SK-MEL-5 (cell line): ENCODE results near the gene CPSF4. TPM values are rescaled to one million over a fixed set of nuclear protein-coding genes. Genes with fewer than 3 reads are reported as not detected.
A peak's percentile ranks its signal among the peaks of the same experiment; 100 is the strongest.

Source experiments
- DNase-seq: peaks from one replicate; pipeline ENCODE4 v3.0.0-alpha.2; 2016; ENCODE audit warnings: low read depth, low spot score
- in situ Hi-C: cut with HindIII; loops from 2 replicates; pipeline ENCODE4 v1.10.0; 2016; ENCODE audit warnings: low sequenced_read_pairs, high pct_unique_total_duplicates, low pct_unique_long_range_greater_than_20kb
- total RNA-seq: library from RNA; depleted of rRNA; stranded (reverse); fragments of >200 nt; shearing (Covaris generic); gene quantifications from 2 replicates; pipeline ENCODE4 v1.2.3, GENCODE V29; 2014

Gene CPSF4
- total RNA-seq, 1 experiment from 2014 or later: 53.7 TPM

DNA sequence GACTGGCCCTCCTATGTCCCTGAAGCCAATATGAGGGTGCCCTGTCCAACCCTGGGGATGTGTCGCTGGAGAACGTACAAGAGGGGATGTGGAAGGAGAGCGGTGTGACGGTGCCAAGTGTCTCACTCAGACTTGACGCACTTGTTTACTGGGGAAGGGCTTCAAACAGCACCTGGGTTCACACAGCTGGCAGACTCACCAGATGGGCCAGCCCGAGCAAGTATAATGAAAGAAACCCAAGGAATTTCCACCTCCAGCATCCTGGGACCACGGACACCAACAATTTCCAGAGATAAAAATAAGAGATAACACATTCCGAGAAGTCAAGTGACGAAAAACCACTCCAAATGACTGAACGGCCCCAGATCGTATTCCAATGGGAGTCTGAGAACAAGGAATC is 21.9 kb downstream of the CPSF4 start:
- no peak for DNase-seq
- in situ Hi-C loops: no loop called here

DNA sequence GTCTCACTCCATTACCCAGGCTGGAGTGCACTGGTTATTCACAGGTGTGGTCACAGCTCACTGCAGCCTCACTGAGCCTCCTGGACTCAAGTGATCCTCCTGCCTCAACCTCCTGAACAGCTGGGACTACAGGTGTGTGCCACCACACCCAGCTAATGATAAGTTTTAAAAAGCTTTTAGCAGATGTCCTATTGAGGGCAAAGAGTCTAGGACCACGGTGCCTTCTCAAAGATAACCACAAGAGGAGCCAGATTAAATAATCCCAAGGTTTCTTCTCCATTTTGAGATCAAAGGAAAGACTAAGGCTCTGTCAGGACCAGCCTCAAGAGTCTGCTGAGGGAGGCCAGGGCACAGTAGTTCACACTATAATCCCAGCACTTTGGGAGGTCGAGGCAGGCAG is 22.5 kb downstream of the CPSF4 start:
- DNase-seq: no peak
- in situ Hi-C loops: no loop called here

DNA sequence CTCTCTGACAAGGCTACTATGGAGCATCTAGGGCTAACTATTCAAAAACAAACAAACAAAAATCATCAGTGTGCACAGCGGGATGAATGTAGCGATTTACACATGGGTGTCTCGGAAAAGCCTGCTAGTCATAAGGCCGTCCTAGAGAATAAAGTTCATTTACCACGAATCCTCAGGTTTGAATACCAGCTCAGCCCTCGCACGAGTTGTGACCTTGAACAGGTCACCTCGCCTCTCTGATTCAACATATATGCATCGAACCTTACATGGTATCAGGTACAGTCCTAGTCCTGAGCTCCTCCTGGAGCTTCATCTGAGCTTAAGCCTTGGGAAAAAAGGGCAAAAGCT is 26.7 kb downstream of the CPSF4 start:
- no peak for DNase-seq
- in situ Hi-C loops: no loop called here

DNA sequence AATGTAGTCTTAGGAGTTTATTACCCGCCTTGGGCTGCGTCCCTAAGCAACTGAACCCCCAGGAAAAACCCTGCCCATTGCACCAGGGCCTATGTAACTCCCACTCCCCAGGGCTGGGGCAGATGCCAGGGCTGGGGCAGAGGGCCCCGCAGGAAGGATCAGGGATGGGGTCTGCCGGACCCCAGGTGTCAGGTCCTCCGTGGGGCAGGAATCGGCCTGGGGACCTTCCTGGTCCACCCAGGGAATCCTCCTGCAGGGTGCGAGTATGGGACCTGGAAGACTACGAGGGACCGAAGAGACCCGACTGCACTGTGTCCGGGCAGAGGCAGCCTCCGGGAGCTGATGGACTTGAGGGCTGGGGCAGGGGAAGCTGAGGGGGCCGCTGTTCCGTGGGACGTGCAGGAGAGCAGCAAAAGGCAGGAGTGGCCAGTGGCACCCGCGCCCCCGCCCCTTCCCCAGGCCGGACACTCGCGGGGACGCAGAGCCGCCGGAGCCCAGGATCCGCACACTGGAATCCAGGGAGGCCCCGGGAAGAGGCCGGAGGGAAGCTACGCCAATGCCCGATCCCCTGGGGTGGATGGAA is 29.7 kb downstream of the CPSF4 start:
- in situ Hi-C loops: no loop called here
- no peak for DNase-seq

DNA sequence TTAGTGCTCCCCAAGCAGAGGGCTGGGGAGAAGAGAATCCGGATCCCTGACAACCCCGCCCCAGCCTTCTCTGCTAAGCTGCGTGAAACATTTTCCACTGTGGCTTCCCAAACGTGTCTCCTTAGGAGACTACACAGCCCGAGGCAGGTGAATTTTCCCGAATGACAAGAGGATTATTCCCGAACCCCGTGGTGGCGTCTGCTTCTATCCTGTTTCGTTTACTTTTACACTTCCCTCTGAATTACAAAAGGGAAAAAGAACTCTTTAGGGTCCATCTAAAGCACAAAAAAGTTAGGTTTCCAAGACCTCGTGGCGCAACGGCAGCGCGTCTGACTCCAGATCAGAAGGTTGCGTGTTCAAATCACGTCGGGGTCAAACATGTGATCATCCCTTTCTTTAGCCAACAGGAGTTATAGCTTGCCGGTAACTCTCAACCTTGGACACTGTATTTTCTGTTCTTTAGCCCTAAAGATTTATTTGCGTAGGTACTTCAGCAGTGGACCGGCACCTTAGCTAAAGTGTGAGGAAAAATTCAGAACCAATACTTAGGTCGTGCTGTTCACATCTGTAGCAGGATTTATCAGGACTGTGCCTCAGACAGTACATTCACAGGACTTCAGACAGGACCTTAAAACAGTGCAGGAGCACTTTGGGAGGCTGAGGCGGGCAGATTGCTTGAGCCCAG is 30.8 kb downstream of the CPSF4 start:
- no peak for DNase-seq
- in situ Hi-C loops: no loop called here

DNA sequence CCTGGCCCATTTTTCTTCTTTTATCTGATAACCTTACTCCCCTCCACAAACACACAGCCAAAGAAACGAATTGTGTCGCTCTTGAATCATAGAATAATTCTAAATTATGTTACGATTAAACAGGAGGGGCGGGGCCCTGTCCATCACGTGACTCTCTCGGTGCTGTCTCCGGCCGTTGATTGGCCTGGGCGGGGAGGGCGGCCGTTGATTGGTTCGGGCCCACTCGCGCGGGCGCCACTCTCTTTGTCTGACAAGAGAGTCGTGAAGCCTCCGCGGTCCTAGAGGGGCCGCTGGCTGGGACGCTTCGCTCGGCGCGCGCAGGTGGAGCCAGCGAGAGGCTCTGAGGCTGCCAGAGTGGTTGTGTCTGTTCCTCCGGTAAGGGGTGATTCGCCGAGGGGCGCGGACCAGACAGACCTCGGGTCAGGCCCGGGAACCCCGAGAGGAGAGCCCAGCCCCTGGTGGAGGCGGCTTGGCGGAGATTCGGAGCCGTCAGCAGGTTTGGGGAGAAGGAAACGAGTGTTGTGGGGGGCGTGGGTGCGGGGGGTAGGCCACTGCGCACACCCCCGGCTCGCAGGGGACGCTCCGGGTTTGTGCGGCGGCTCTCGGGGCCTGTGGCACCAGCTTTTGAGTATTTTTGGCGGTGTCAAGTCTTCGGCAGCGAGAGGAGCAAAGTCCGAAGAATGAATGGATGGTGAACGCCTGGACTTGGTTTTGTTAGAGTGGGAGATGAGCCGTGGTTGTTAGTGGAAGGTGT is 34.0 kb downstream of the CPSF4 start, which contains the start of gene ZNF789:
Gene ZNF789, plus strand, starts transcription at position 330 of the 754 bp plus-strand sequence. CDS start 3,567 bp downstream, outside the sequence.
- DNase-seq: peak; percentile 98
- in situ Hi-C loops: no loop called here

DNA sequence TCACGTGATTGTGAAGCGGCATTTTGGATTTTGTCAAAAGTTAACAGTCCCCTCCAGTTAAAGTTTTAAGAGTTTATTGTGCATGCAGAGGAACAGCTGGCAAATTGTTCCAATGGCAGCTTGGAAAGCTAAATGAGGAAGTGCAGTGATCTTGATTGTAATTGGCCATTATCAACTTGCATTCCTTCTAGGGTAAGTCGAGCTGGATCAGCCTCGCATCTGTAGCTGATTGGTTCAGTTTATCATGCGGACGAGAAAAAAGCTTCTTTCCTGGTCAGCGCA is 34.5 kb downstream of the CPSF4 start:
- in situ Hi-C loops: no loop called here

DNA sequence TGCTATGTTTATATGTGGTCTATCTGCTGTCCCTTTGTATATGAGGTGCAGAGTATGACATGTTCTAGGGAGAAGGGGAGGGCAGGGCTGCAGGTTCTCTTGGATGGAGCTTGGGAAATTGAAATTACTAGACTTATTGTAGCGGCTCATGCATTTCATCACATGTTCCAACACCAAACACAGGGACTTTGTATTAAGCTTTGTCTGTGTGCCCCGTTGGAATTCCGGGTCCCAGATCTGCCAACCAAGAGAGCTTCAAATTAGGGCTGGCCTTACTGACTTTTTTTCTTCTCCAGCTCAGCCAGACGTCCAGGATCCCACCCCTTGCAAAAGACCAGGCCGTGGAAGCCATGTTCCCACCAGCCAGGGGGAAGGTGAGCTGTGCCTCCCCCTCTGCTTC is 37.4 kb downstream of the CPSF4 start:
- in situ Hi-C loops: no loop called here
- DNase-seq: peak; percentile 94

More for the DNA sequence above, 34.5 kb downstream of the CPSF4 start:
- peak; percentile 81 for DNase-seq

DNA sequence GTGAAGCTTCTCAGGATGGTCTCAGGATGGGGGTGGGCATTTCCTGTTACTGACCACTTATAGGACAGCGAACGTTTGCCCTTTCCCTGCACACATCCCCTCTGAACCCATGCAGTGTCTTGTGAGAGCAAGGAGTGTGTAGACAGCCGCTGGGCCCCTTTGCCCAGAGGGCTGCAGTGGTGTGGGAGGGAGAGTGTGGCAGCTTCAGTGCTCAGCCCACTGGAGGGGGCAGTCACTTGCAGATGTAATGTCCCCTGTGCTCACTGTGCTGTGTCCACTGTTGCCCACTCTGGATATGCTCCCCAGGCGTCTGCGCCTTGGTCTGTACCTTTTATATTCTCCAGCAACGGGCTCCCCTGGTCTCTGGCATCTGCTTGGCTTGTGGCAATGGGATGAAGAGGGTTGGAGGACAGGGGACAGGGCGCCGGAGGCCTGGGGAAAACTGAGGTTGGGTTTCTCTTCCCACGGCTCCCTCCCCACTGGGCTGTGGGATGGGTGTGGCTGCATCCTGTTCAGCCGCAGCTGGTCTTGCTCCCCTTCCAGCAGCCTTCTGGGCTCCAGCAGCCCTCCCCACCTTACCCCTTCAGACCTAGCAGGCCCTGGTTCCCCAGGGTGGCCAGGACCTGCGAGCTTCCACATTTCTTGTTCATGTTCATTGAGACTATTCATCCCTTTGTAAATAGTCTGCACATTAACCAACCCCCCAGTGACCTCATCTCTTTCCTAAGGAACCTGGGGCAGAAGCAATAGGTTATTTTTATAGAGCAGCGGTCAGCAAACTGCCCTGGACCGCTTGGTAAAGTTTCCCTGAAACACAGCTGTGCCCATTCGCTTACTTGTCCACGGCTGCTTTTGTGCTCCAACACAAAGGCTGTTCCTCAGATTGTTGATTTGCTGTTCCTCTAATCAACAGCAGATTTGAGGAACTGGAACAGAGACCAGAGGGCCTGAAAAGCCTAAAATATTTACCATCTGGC is 40.0 kb downstream of the CPSF4 start:
- in situ Hi-C loops: no loop called here
- no peak for DNase-seq

DNA sequence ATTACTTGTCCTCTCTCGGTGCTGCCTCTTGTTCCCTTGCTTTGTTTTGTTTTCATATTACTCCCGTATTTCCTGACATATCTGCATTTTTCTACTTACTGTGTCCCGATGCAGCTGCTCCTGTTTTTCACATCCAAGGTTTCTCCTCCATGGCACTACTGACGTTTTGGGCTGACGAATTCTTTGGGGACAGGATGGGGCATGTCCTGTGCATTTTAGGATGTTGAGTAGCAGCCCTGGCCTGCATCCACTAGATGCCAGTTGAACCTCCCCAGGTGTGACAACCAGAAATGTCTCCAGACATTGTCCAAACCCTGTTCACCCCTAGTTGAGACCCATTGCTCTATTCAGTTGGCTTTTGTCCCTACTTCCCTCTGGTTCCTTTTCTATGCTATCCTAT is 46.4 kb downstream of the CPSF4 start:
- DNase-seq: no peak
- in situ Hi-C loops: no loop called here

DNA sequence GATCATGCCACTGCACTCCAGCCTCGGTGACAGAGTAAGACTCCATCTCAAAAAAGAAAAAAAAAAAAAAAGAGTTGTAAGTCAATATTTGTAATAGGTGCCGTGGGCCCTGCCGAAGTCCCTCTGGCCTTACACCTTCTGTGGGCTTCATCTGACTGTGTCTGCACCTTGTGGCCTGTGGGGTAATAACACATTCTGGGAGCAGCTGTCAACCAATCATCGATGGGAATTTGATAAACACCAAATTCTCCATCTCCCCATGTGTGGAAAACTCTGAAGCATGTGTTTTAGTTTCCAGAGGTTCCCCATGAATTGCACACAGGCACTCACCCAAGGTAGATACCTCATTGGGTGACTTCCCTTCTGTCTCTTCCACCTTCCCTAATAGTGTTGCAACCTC is 50.5 kb downstream of the CPSF4 start:
- peak; percentile 43 for DNase-seq
- in situ Hi-C loops: no loop called here

DNA sequence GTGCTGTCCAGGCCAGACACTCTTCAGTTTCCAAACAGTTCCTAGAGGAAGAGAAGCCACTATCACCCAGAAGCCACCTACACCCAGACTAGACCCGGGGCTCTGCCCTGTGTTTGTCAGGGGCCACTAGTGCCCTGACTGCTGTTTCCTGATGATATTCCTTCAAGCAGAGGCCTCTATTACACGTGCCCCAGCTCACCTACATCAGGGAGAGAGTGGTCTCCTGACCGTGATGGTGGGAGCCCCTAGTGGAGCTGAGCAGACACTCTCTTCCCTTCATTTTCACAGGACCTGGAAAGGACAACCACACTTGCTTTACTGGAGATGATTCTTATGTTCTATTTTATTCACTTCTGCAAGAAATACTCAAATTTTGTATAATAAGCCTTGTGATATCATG is 52.1 kb downstream of the CPSF4 start:
- in situ Hi-C loops: no loop called here
- DNase-seq: no peak

DNA sequence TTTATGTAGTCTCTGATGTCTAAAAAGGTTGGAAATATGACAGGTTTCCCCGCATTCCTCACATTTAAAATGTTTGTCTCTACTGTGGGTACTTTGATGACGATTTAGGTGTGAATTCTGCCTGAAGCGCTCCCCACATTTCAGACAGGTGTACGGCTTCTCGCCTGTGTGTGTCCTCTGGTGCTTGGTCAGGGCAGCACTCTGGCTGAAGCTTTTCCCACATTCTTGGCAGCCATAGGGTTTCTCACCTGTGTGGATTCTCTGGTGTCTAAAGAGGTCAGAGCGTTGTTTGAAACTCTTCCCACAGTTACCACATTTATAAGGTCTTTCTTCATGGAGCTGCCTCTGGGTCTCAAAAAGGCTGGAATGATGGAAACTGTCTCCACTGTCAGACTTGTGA is 55.1 kb downstream of the CPSF4 start:
- in situ Hi-C loops: no loop called here
- no peak for DNase-seq

DNA sequence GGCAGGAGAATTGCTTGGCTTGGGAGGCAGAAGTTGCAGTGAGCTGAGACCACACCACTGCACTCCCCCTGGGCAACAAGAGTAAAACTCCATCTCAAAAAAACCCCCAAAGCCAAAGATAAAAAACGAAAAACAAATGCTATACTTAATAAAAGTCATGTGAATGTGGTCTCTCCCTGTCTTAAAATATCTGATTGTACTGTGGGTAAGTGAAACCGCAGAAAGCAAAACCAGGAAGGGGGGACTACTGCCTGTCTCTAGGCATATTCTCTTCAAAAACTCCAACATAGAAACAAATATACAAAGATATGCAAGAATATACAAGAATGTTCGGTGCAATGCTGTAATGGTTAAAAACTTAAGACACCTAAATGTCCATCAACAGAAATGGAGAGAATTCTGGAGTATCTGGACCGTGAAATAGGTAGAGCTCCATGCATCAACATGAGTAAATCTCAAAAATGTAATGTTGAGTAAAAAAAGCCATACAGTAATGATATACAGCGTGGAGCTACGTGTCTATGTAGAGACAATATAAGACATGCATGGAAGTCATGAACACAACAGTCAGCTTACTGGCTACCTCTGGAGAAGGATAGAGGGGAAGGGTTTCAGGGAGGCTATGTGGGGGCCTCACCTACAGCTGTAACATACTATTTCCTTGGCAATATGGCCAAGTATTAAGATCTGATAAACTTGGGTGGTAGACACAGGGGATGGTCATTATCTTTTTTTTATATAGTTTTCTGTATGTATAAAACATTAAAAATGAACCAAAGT is 59.2 kb downstream of the CPSF4 start:
- in situ Hi-C loops: no loop called here
- no peak for DNase-seq

DNA sequence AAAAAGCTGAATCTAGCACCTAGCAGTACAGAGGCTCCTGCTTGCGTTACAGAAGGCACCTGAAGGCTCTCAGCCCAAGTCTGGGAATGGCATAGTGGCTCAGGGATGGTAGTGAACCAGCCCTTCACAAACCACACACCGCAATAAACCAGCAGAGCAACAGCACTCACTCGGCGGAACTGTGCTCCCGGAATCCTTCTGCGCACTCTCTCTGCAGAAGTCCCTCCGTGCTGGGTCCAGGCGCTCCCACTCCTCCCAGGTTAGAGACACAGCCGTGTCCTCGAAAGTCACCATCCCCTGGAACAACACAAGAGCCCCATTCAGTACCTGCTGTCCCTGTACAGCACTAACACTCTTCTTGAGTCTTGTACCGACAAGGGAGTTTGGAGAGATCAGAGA is 59.8 kb downstream of the CPSF4 start:
- in situ Hi-C loops: no loop called here
- DNase-seq: no peak

DNA sequence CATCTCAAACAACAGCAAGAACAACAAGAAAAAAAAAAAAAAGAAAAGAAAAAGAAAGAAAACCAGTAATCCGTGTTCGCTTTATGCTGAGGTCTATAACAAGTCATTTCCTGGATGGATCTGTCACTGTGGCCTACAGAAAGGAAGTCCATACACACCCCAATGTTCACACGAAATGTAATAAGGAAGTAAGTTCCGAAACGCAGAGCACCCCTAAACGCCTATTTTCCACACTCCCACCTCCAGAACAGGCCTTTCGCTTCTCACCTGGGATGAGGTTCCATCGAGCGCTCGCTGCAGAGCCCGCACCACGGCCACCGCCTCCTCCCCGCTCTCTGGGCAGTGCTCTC is 60.6 kb downstream of the CPSF4 start:
- no peak for DNase-seq
- in situ Hi-C loops: no loop called here
